ENCODE results near the gene SPDYE3.

DNA sequence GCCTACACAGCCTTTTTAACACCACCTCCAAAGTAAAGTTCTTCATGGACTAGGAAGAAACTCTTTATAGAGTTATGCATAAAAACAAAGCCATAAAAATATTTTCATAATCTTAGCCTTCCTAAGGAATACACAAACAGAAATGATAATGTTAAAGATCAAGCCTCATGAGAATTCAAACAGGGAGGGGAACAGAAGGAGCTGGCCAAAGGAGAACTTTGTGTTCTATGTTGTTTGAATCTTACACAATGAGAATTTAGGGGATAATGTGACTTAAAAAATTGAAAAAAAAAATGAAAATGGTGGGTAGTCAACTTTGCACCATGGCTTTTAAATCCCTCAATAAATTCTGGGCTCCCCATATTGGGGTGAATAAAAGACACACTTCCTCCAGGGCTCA, 41.3 kb downstream of the SPDYE3 start:
- TF ChIP-seq TAF1 (IDR thresholded peaks at IDR 0.05; ENCODE audit: borderline replicate concordance, low read depth, low read length): no peak
- no peak for TF ChIP-seq POLR2AphosphoS5 (IDR thresholded peaks at IDR 0.05; ENCODE audit: low read depth, low read length)

Data from GM12892 (cell line).